GM23248 (cell line): ENCODE measurements around the gene SLC38A5. TPM values are rescaled to one million over a fixed set of nuclear protein-coding genes. Genes with fewer than 3 reads are reported as not detected.

Source experiments
- DNase-seq: peaks from one replicate; pipeline ENCODE4 v3.0.0-alpha.2; 2015
- H2AFZ ChIP-seq: fragments of 200-600 bp; sonication (generic); 2 replicates; pipeline ENCODE4 v1.6.1; 2016; ENCODE audit warnings: antibody characterized with exemption
- H3F3A ChIP-seq: fragments of 200-600 bp; sonication (generic); 2 replicates; pipeline ENCODE4 v1.6.1; 2016; ENCODE audit warnings: mild to moderate bottlenecking, antibody characterized with exemption, mixed run types; ENCODE audit not compliant: insufficient read depth
- H3K27ac ChIP-seq: fragments of 200-600 bp; sonication (generic); 2 replicates; pipeline ENCODE4 v1.5.1; 2016; ENCODE audit warnings: mild to moderate bottlenecking
- H3K27me3 ChIP-seq: fragments of 200-600 bp; sonication (generic); replicated peaks from 2 replicates; pipeline ENCODE4 v1.6.1; 2016; ENCODE audit warnings: mild to moderate bottlenecking; ENCODE audit not compliant: insufficient read depth
- H3K36me3 ChIP-seq: fragments of 200-600 bp; sonication (generic); 2 replicates; pipeline ENCODE4 v1.6.1; 2016; ENCODE audit warnings: low read depth, mild to moderate bottlenecking
- H3K4me1 ChIP-seq: fragments of 200-600 bp; sonication (generic); 2 replicates; pipeline ENCODE4 v1.6.1; 2016; ENCODE audit warnings: mild to moderate bottlenecking; ENCODE audit not compliant: insufficient read depth
- H3K4me2 ChIP-seq: fragments of 200-600 bp; sonication (generic); one replicate; pipeline ENCODE4 v1.6.1; 2016; ENCODE audit warnings: mild to moderate bottlenecking; ENCODE audit not compliant: unreplicated experiment
- H3K4me3 ChIP-seq: fragments of 200-600 bp; sonication (generic); 2 replicates; pipeline ENCODE4 v1.5.1; 2016; ENCODE audit warnings: mild to moderate bottlenecking
- H3K79me2 ChIP-seq: fragments of 200-600 bp; sonication (generic); 2 replicates; pipeline ENCODE4 v1.6.1; 2016; ENCODE audit warnings: mild to moderate bottlenecking; ENCODE audit not compliant: insufficient read depth
- H3K9ac ChIP-seq: fragments of 200-600 bp; sonication (generic); 2 replicates; pipeline ENCODE4 v1.6.1; 2016; ENCODE audit warnings: mild to moderate bottlenecking
- H3K9me2 ChIP-seq: fragments of 200-600 bp; sonication (generic); 2 replicates; pipeline ENCODE4 v1.6.1; 2016; ENCODE audit warnings: mixed run types, mild to moderate bottlenecking, moderate library complexity; ENCODE audit not compliant: insufficient read depth
- H3K9me3 ChIP-seq: fragments of 200-600 bp; sonication (generic); one replicate; pipeline ENCODE4 v1.6.1; 2017; ENCODE audit warnings: low read depth
- H4K20me1 ChIP-seq: fragments of 200-600 bp; sonication (generic); 2 replicates; pipeline ENCODE4 v1.6.0; 2016; ENCODE audit not compliant: insufficient read depth
- EZH2 ChIP-seq: fragments of 200-600 bp; sonication (generic); IDR thresholded peaks from 2 replicates; pipeline ENCODE4 v1.6.1; 2018; ENCODE audit warnings: antibody characterized with exemption, mild to moderate bottlenecking; ENCODE audit not compliant: insufficient read depth, poor library complexity, severe bottlenecking
- EZH2phosphoT487 ChIP-seq: fragments of 200-600 bp; sonication (generic); IDR thresholded peaks from 2 replicates; pipeline ENCODE4 v1.6.1; 2018; ENCODE audit warnings: antibody characterized with exemption, moderate library complexity, mild to moderate bottlenecking, low read depth; ENCODE audit not compliant: insufficient read depth
- WGBS, 2 experiments: methylation state at CpG; one replicate each; pipeline ENCODE4 v1.1.6; 2015 to 2017; ENCODE audit warnings: low lambda C conversion rate in 2 of 2, low coverage in 1 of 2; ENCODE audit errors: missing lambda C conversion rate in 2 of 2; 5-methylcytosine and 5-hydroxymethylcytosine counted together
- in situ Hi-C: fragments of 300-500 bp; cut with MboI; formaldehyde crosslinking; loops from 2 replicates; pipeline ENCODE4 v1.15.0; 2020
- polyA plus RNA-seq: library from polyadenylated mRNA; unstranded; fragments of >200 nt; fragmentation: Nextera tagmentation; extraction: Ambion mirVana; gene quantifications from 2 replicates; pipeline ENCODE4 v1.2.1, GENCODE V29; 2016
- total RNA-seq: library from RNA; depleted of rRNA; stranded (reverse); fragments of >200 nt; shearing (Covaris generic); gene quantifications from 2 replicates; pipeline ENCODE4 v1.2.3, GENCODE V29; 2014

SLC38A5 gene
- total and polyA plus RNA-seq, 2 experiments from 2014 or later = 32.4 to 35.3 TPM

DNA sequence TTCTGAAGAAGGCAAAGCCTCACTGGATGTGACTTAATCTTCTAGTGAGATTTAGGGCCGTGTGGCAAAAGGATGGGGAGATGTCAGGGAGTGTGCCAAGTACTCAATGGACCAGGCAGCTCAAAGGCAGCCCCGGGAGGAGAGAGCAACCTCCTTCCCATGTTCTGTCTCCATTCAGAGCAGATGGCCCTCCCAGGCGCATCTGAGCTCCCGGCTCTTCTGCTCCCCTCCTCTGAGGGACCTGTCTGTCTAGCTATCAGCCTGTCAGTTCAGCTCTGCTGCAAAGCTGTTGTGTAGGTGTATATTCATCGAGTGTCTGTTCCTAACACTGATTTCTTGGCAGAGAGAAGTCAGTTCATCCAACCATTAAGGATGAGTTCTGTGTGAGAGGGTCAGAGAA, 27.8 kb upstream of the SLC38A5 start:
- Histone ChIP-seq H3F3A (no peaks in the 10 kb centered on the region), H3K4me3 (no peak overlapping the region), H4K20me1 (no peaks in the 10 kb centered on the region), H3K36me3 (no peaks in the 10 kb centered on the region), H3K27me3 (no peaks in the 10 kb centered on the region), H3K9me2 (no peaks in the 10 kb centered on the region), H3K9me3 (no peaks in the 10 kb centered on the region), H3K9ac (no peak overlapping the region), H2AFZ (no peak overlapping the region), H3K79me2 (no peaks in the 10 kb centered on the region), H3K4me1 (peaks cover 5% of the 10 kb centered on the region), H3K27ac (peak overlapping the region; percentile 54), H3K4me2 (no peak overlapping the region)
- in situ Hi-C loops = loop anchor here (25.0 kb wide), 1 partner anchor 411 kb away; no protein-coding TSS in a partner anchor
- 25 to 28% methylated on average over 5 of the region's 5 CpGs for WGBS, 2 experiments
- TF ChIP-seq EZH2phosphoT487 (no peak), EZH2 (no peak)
- DNase-seq = peak; percentile 11

DNA sequence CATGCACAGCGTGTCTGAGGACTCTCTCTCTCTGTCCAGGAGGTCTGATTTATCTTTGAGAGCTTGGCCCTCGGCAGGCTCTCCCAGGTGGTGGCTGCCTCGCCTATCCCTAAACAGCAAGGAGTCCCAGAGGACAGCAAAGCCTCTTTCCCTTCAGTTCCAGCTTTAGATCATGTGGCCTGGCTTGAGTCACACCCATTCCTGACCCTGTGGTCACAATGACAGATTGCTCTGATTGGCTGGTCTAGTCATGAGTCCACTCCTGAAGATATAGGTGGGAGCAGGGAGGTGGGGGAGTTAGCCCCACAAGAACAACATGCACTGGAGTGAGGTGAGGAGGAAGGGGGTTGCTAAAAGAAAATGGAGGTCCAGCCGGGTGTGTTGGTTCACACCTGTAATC, 26.6 kb upstream of the SLC38A5 start:
- Histone ChIP-seq H3K4me3 (no peak overlapping the region), H3K9me2 (no peaks in the 10 kb centered on the region), H3K4me1 (peaks cover 16% of the 10 kb centered on the region), H3F3A (no peaks in the 10 kb centered on the region), H3K36me3 (no peaks in the 10 kb centered on the region), H3K27ac (no peak overlapping the region), H3K79me2 (no peaks in the 10 kb centered on the region), H4K20me1 (no peaks in the 10 kb centered on the region), H3K27me3 (no peaks in the 10 kb centered on the region), H2AFZ (no peak overlapping the region), H3K9me3 (no peaks in the 10 kb centered on the region), H3K9ac (no peak overlapping the region), H3K4me2 (no peak overlapping the region)
- peak; percentile 45 for DNase-seq
- WGBS, 2 experiments = 93 to 94% methylated on average over 3 to 4 of the region's 4 CpGs
- in situ Hi-C loops = loop anchor here (25.0 kb wide), 1 partner anchor 409 kb away; no protein-coding TSS in a partner anchor
- TF ChIP-seq EZH2 (no peak), EZH2phosphoT487 (no peak)

DNA sequence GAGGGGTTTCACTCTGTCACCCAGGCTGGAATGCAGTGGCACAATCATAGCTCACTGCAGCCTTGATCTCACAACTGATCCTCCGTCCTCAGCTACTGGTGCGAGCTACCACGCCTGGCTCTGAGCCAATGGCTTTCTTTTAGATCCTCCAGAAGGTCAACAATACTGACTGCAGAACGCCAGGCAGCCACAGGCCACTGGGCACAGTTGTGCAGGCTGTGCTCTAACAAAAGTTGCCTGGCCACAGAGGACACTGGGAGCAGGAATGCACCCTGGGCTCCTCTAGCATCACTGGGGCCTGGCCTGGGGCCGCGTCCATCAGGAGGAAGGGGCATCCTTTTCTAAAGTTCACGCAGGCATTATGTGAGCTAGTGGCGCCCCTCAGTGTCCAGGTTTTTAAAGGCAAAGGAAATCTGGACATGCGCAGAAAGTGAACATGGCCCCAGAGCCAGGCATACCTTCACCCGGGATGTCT, 23.9 kb upstream of the SLC38A5 start:
- peak; percentile 70 for DNase-seq
- TF ChIP-seq EZH2 (no peak), EZH2phosphoT487 (no peak)
- Histone ChIP-seq H2AFZ (no peak overlapping the region), H3K4me1 (peaks cover 22% of the 10 kb centered on the region), H4K20me1 (no peaks in the 10 kb centered on the region), H3K79me2 (no peaks in the 10 kb centered on the region), H3K4me3 (no peak overlapping the region), H3K36me3 (no peaks in the 10 kb centered on the region), H3K9ac (no peak overlapping the region), H3K27me3 (no peaks in the 10 kb centered on the region), H3K9me2 (no peaks in the 10 kb centered on the region), H3K4me2 (no peak overlapping the region), H3K27ac (no peak overlapping the region), H3K9me3 (no peaks in the 10 kb centered on the region), H3F3A (no peaks in the 10 kb centered on the region)
- WGBS, 2 experiments = 6 to 15% methylated on average over 8 of the region's 10 CpGs
- in situ Hi-C loops = loop anchor here (25.0 kb wide), 1 partner anchor 407 kb away; no protein-coding TSS in a partner anchor

DNA sequence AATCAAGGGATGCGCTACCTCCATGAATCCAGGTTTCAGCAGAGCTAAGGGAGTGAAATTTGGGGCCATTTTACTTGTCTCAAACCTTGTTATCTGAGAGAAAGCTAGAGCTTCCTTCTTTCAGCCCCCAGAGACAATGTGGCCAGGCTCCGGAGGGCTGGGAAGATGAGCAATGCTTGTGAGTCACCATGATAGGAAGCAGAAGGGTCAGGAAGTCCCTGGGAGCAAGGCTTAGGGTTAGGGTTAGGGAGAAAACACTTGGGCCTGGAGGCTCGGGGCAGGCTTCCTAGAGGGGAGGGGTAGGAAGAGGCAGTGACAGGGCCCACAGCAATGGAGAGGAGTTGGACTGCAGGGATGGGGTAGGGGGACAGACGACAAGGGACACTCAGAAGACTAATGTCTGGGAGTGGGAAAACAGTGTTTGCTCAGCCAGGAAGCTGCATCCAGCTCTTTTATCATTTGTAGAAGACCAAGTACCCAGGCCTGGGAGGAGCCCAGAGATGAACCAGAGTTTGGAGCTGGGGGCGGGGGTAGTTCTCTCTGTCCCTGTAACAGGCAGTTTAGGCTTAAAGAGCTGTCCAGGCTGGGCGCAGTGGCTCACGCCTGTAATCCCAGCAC, 22.3 kb upstream of the SLC38A5 start:
- H3F3A ChIP-seq = no peaks in the 10 kb centered on the region
- H3K4me3 ChIP-seq = no peak overlapping the region
- no peak overlapping the region for H2AFZ ChIP-seq
- peak overlapping the region; percentile 17; the same call in 1 of the 2 replicates for H3K9ac ChIP-seq
- no peaks in the 10 kb centered on the region for H3K9me2 ChIP-seq
- H3K9me3 ChIP-seq = no peaks in the 10 kb centered on the region
- 50 to 54% methylated on average over 6 to 7 of the region's 7 CpGs for WGBS, 2 experiments
- no peaks in the 10 kb centered on the region for H4K20me1 ChIP-seq
- peaks cover 17% of the 10 kb centered on the region for H3K4me1 ChIP-seq
- H3K27me3 ChIP-seq = no peaks in the 10 kb centered on the region
- no peaks in the 10 kb centered on the region for H3K79me2 ChIP-seq
- H3K36me3 ChIP-seq = no peaks in the 10 kb centered on the region
- peak overlapping the region; percentile 42 for H3K4me2 ChIP-seq
- peak; percentile 68 for DNase-seq
- peak overlapping the region; percentile 65 for H3K27ac ChIP-seq
- in situ Hi-C loops = loop anchor here (25.0 kb wide), 1 partner anchor 405 kb away; no protein-coding TSS in a partner anchor
- TF ChIP-seq EZH2phosphoT487 (no peak), EZH2 (no peak)
